Measurements from ENCODE around the gene NTRK1.

The NTRK1 gene

DNA sequence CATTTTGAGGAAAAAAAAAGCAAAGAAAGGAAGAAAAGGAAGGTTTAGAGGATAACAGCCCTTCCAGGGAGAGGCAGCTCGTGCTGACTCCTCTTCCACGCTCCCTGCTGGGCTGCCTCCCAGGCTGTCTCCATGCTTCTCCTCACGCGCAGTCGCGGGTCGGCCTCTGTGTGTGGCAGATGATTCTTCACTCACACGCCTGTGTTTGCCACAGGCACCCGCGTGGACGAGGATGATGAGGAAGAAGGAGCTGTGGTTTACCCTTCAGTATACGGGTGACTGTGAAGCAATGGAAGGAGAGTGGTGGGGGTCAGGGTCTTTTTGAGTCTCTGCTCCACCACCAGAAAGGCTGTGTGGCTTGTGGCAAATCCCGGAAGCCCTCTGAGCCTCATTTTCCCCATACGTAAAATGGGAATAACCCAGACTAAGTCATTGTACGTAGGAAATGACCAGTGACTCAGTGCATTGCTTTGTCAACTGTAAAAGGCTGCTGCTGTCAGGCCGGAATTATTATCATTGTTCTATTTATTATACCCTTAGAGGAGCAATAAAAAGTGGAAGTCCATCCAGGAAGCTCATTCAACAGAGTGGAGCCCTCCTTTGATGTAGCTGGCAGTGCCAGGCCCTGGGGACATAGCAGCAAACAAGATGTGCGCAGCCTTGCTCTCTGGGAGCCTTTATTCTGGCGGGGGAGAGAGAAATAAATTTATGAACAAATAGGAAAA is 32.1 kb upstream of the NTRK1 start:
- H3K27ac ChIP-seq, result no peak overlapping the region
- TF ChIP-seq ZFX (IDR thresholded peaks at IDR 0.05; ENCODE audit: borderline replicate concordance), result no peak
- TF ChIP-seq, protein P1, sequence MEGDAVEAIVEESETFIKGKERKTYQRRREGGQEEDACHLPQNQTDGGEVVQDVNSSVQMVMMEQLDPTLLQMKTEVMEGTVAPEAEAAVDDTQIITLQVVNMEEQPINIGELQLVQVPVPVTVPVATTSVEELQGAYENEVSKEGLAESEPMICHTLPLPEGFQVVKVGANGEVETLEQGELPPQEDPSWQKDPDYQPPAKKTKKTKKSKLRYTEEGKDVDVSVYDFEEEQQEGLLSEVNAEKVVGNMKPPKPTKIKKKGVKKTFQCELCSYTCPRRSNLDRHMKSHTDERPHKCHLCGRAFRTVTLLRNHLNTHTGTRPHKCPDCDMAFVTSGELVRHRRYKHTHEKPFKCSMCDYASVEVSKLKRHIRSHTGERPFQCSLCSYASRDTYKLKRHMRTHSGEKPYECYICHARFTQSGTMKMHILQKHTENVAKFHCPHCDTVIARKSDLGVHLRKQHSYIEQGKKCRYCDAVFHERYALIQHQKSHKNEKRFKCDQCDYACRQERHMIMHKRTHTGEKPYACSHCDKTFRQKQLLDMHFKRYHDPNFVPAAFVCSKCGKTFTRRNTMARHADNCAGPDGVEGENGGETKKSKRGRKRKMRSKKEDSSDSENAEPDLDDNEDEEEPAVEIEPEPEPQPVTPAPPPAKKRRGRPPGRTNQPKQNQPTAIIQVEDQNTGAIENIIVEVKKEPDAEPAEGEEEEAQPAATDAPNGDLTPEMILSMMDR (IDR thresholded peaks at IDR 0.05), result no peak

- no peak overlapping the region for H3K27ac ChIP-seq
- TF ChIP-seq ZFX (IDR thresholded peaks at IDR 0.05; ENCODE audit: borderline replicate concordance), result no peak
- TF ChIP-seq, protein P1 (IDR thresholded peaks at IDR 0.05), result no peak
Measured at GRCh38 chr1:156832434-156832833, 28.2 kb upstream of the NTRK1 start.

- H3K27ac ChIP-seq, result no peak overlapping the region
- TF ChIP-seq, protein P1 (IDR thresholded peaks at IDR 0.05), result 0 out of 2 replicates have a peak, but pooled peaks have one; percentile 20
- no peak for TF ChIP-seq ZFX (IDR thresholded peaks at IDR 0.05; ENCODE audit: borderline replicate concordance)
Measured at GRCh38 chr1:156833603-156834002, 27.1 kb upstream of the NTRK1 start.

DNA sequence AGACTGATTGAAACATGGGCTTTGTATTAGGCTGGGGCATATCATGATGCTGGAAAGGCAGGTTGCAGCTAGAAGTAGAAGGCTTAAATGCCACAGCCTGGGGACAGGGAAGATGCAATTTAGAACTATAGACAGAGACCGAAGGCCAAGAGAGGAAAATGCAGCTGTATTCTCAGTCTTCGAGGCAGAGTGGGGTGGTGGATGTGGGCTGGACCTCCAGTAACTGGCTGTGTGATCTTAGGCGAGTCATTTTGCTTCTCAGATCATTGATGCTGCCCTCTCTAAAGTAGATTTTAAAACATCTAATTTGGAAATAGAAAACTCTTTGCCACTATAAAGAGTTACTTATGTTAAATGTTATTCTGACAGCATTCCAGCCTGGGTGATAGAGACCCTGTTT is 26.3 kb upstream of the NTRK1 start:
- no peak overlapping the region for H3K27ac ChIP-seq
- TF ChIP-seq, protein P1 (IDR thresholded peaks at IDR 0.05), result no peak
- no peak for TF ChIP-seq ZFX (IDR thresholded peaks at IDR 0.05; ENCODE audit: borderline replicate concordance)

- TF ChIP-seq, protein P1 (IDR thresholded peaks at IDR 0.05), result no peak
- TF ChIP-seq ZFX (IDR thresholded peaks at IDR 0.05; ENCODE audit: borderline replicate concordance), result no peak
- H3K27ac ChIP-seq, result no peak overlapping the region
Measured at GRCh38 chr1:156836041-156836654, 24.5 kb upstream of the NTRK1 start.

DNA sequence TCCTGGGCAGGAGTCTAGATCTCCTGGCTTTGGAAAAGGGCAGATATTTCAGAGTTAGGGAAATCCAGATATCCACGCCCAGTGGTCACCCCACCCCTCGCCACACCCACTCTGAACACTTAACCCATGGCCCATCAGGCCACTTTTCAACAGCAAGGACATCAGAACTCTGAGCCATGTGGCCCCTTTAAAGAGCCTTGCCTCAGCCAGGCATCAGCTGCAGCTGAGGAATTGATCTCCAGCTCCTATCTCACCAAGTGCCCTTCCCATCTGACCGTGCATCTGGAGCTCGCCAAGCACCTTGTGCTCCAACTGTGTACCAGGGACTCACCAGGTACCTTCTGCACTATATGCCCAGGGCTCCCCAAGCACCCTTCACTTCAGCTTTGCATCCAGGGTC is 23.8 kb upstream of the NTRK1 start:
- no peak for TF ChIP-seq ZFX (IDR thresholded peaks at IDR 0.05; ENCODE audit: borderline replicate concordance)
- TF ChIP-seq, protein P1 (IDR thresholded peaks at IDR 0.05), result no peak
- H3K27ac ChIP-seq, result no peak overlapping the region

DNA sequence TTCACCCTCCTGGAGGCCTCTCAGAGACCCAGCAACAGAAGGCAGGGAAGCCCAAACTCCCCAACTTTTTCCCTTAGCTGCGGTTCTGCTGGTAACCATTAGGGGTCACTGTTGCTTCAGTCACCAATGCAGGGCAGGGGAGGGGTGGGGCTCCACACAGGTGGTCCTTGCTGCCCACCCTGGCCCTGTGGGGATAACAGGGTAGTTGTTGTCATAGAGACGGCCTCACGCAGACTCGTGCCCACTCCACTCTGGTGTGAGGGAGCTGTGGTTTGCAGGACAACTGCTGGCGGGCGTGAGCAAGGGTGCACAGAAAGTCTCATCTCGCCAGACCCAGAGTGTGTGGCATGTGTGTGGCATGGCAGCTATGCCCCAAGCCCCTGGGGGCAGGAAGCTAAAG is 21.7 kb upstream of the NTRK1 start:
- H3K27ac ChIP-seq, result no peak overlapping the region
- no peak for TF ChIP-seq ZFX (IDR thresholded peaks at IDR 0.05; ENCODE audit: borderline replicate concordance)
- TF ChIP-seq, protein P1 (IDR thresholded peaks at IDR 0.05), result peak; percentile 99
